K562 (cell line): Measurements from ENCODE around the gene CAB39. TPM values are rescaled to one million over a fixed set of nuclear protein-coding genes. Genes with fewer than 3 reads are reported as not detected.

Experiments used
- HDAC3 ChIP-seq: fragments of 450-650 bp; IDR thresholded peaks from 2 replicates; pipeline ENCODE4 v1.6.1; 2018; ENCODE audit warnings: borderline replicate concordance, mild to moderate bottlenecking, moderate library complexity; ENCODE audit not compliant: partially characterized antibody
- HIVEP1 ChIP-seq: fragments of 250-450 bp; sonication (Bioruptor Pico); IDR thresholded peaks from 2 replicates; pipeline ENCODE4 v1.4.0; 2020; ENCODE audit warnings: mild to moderate bottlenecking
- KDM5B ChIP-seq: fragments of 200-600 bp; sonication (generic); IDR thresholded peaks from 2 replicates; pipeline ENCODE4 v1.6.1; 2012; ENCODE audit warnings: low read depth, mild to moderate bottlenecking, moderate library complexity, low read length, control low read depth, inconsistent platforms; ENCODE audit not compliant: insufficient replicate concordance
- NCOA2 ChIP-seq, 2 experiments: fragments of 450-650 bp; IDR thresholded peaks; 2 replicates each; pipeline ENCODE4 v1.6.1; 2018; ENCODE audit warnings: mild to moderate bottlenecking in 2 of 2, moderate library complexity in 1 of 2; ENCODE audit not compliant: partially characterized antibody in 2 of 2
- SMAD1 ChIP-seq: fragments of 150-350 bp; IDR thresholded peaks from 2 replicates; pipeline ENCODE4 v1.6.1; 2014; ENCODE audit warnings: low read length, low read depth; ENCODE audit not compliant: partially characterized antibody
- polyA plus RNA-seq, 8 experiments: library from polyadenylated mRNA; depleted of rRNA in 4 of 8; stranded (reverse) in 5 of 8; unstranded in 3 of 8; fragments of >200 nt; fragmentation: Nextera tagmentation in 2 of 8; fragmentation: Illumina TruSeq in 1 of 8; extraction: Ambion mirVana in 2 of 8; extraction: Trizol in 1 of 8; gene quantifications; 2 replicates each; pipeline versions ENCODE4 v1.2.1 to v1.2.3, GENCODE V29; 2011 to 2014; ENCODE audit warnings: inconsistent platforms in 1 of 8, missing spikeins in 1 of 8
- total RNA-seq, 7 experiments: library from RNA; depleted of rRNA in 6 of 7; stranded (reverse); fragments of >200 nt in 6 of 7; fragmentation: Illumina TruSeq in 2 of 7; extraction: Trizol in 2 of 7; gene quantifications; 2 replicates each; pipeline versions ENCODE4 v1.2.1 to v1.2.3, GENCODE V29; 2011 to 2021; ENCODE audit warnings: low replicate concordance in 1 of 7
- TF ChIP-seq, protein P1 (sequence below): sonication (generic); formaldehyde crosslinking; IDR thresholded peaks from 2 replicates; pipeline ENCODE4 v1.8.1; 2023; ENCODE audit warnings: mild to moderate bottlenecking, missing genetic modification reagents, moderate library complexity
- TF ChIP-seq, protein P2 (sequence below): sonication (generic); formaldehyde crosslinking; IDR thresholded peaks from 2 replicates; pipeline ENCODE4 v1.8.0; 2023; ENCODE audit warnings: mild to moderate bottlenecking, missing genetic modification reagents
- TF ChIP-seq, protein P3 (sequence below): sonication (generic); formaldehyde crosslinking; IDR thresholded peaks from 2 replicates; pipeline ENCODE4 v1.8.1; 2022; ENCODE audit warnings: missing genetic modification reagents

CAB39 gene
- total and polyA plus RNA-seq, 9 of the 15 experiments (the other 6 are each of a cell fraction or from before 2014, with no cell fraction given) = 27.2 to 94.4 (median 70.1) TPM

DNA sequence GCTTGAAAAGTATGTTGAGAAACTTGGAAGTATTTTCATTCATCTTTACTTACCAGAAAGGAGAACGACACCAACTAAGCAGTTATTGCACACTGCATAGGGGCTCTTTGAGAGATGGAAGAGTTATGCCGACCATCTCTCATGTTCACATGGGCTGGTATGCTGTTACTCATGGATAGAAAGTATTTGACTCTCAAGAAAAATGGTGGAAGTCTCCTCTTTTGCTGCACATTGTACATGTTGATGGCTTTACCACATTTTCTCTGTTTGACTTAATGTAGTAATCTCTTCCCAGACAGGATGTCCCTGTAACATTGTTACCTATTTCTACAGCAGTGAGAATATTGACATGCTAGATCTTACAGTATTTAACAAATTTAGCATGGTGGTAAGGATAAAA, 23.2 kb downstream of the CAB39 start (continued):
- TF ChIP-seq NCOA2 (IDR thresholded peaks at IDR 0.05; ENCODE audit: partially characterized antibody in 2 of 2) = no peak
- TF ChIP-seq, protein P1, sequence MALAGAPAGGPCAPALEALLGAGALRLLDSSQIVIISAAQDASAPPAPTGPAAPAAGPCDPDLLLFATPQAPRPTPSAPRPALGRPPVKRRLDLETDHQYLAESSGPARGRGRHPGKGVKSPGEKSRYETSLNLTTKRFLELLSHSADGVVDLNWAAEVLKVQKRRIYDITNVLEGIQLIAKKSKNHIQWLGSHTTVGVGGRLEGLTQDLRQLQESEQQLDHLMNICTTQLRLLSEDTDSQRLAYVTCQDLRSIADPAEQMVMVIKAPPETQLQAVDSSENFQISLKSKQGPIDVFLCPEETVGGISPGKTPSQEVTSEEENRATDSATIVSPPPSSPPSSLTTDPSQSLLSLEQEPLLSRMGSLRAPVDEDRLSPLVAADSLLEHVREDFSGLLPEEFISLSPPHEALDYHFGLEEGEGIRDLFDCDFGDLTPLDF (CRISPR knock-in tag) = no peak
- TF ChIP-seq, protein P2, sequence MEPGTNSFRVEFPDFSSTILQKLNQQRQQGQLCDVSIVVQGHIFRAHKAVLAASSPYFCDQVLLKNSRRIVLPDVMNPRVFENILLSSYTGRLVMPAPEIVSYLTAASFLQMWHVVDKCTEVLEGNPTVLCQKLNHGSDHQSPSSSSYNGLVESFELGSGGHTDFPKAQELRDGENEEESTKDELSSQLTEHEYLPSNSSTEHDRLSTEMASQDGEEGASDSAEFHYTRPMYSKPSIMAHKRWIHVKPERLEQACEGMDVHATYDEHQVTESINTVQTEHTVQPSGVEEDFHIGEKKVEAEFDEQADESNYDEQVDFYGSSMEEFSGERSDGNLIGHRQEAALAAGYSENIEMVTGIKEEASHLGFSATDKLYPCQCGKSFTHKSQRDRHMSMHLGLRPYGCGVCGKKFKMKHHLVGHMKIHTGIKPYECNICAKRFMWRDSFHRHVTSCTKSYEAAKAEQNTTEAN (CRISPR knock-in tag) = no peak
- no peak for TF ChIP-seq SMAD1
- TF ChIP-seq, protein P3, sequence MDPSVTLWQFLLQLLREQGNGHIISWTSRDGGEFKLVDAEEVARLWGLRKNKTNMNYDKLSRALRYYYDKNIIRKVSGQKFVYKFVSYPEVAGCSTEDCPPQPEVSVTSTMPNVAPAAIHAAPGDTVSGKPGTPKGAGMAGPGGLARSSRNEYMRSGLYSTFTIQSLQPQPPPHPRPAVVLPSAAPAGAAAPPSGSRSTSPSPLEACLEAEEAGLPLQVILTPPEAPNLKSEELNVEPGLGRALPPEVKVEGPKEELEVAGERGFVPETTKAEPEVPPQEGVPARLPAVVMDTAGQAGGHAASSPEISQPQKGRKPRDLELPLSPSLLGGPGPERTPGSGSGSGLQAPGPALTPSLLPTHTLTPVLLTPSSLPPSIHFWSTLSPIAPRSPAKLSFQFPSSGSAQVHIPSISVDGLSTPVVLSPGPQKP = no peak
- TF ChIP-seq HDAC3 = no peak
- no peak for TF ChIP-seq KDM5B
- no peak for TF ChIP-seq HIVEP1
